HepG2 (cell line): ENCODE results near the gene GAS1.

ENCODE experiments used
- CHD2 ChIP-seq: IDR thresholded peaks from 2 replicates; pipeline ENCODE4 v1.6.1; 2011; ENCODE audit warnings: low read depth, low read length, improper control_type of control experiment
- CTCF ChIP-seq: sonication (generic); formaldehyde crosslinking; IDR thresholded peaks from 2 replicates; pipeline ENCODE4 v1.5.0; 2020; ENCODE audit warnings: mild to moderate bottlenecking, missing genetic modification reagents, moderate library complexity
- HOXA9 ChIP-seq: sonication (generic); formaldehyde crosslinking; IDR thresholded peaks from 2 replicates; pipeline ENCODE4 v1.8.1; 2022; ENCODE audit warnings: missing genetic modification reagents, mild to moderate bottlenecking, moderate library complexity, borderline replicate concordance
- RFX5 ChIP-seq: IDR thresholded peaks from 2 replicates; pipeline ENCODE4 v1.6.1; 2011; ENCODE audit warnings: low read depth, low read length, improper control_type of control experiment
- ZNF207 ChIP-seq: fragments of 450-650 bp; IDR thresholded peaks from 2 replicates; pipeline ENCODE4 v1.6.1; 2016; ENCODE audit warnings: antibody characterized with exemption, borderline replicate concordance
- TF ChIP-seq, protein P1 (sequence below): sonication (generic); formaldehyde crosslinking; IDR thresholded peaks from 2 replicates; pipeline ENCODE4 v1.4.0; 2020; ENCODE audit warnings: missing genetic modification reagents

- no peak for TF ChIP-seq CTCF
- no peak for TF ChIP-seq ZNF207
- no peak for TF ChIP-seq CHD2
- TF ChIP-seq, protein P1, sequence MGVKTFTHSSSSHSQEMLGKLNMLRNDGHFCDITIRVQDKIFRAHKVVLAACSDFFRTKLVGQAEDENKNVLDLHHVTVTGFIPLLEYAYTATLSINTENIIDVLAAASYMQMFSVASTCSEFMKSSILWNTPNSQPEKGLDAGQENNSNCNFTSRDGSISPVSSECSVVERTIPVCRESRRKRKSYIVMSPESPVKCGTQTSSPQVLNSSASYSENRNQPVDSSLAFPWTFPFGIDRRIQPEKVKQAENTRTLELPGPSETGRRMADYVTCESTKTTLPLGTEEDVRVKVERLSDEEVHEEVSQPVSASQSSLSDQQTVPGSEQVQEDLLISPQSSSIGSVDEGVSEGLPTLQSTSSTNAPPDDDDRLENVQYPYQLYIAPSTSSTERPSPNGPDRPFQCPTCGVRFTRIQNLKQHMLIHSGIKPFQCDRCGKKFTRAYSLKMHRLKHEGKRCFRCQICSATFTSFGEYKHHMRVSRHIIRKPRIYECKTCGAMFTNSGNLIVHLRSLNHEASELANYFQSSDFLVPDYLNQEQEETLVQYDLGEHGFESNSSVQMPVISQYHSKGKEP (CRISPR knock-in tag): no peak
- TF ChIP-seq RFX5: no peak
- TF ChIP-seq HOXA9: no peak
These were observed 32.4 kb upstream of the GAS1 start for GRCh38 chr9:86979657-86980056.
